ENCODE measurements around the gene STAB2. TPM values are rescaled to one million over a fixed set of nuclear protein-coding genes. Genes with fewer than 3 reads are reported as not detected.

The STAB2 gene
- total RNA-seq, 2 experiments from 2014 or later, result not detected

GRCh38 chr12:103779410-103780092 is 192.5 kb downstream of the STAB2 start:
- Histone ChIP-seq H3K9me2 (ENCODE audit: insufficient read depth, low read length) (no peaks in the 10 kb centered on the region), H3K4me1 (ENCODE audit: insufficient read depth, low read length, poor library complexity, severe bottlenecking) (no peaks in the 10 kb centered on the region), H3K27ac (ENCODE audit: low read depth, low read length, poor library complexity, severe bottlenecking) (no peak overlapping the region), H3K79me2 (ENCODE audit: insufficient read depth, low read depth, low read length) (no peaks in the 10 kb centered on the region), H3K9me3 (ENCODE audit: low read length) (no peaks in the 10 kb centered on the region), H2AFZ (ENCODE audit: low read length) (no peak overlapping the region), H3K36me3 (ENCODE audit: insufficient read depth, low read length) (peaks cover 13% of the 10 kb centered on the region; the same call in 1 of the 2 replicates), H3K4me2 (ENCODE audit: low read length) (no peak overlapping the region), H4K20me1 (ENCODE audit: insufficient read depth, low read length) (no peaks in the 10 kb centered on the region), H3K4me3 (ENCODE audit: low read depth, low read length, poor library complexity, severe bottlenecking) (no peak overlapping the region)
- ChIA-PET CTCF (ENCODE audit: unreplicated experiment) (no interaction called here), POLR2A (no interaction called here)
- intact Hi-C loops (cut with micrococcal nuclease; ENCODE audit: unreplicated experiment), result no loop called here
- no TSS peak for BruUV-seq (replicated peaks)
- DNase-seq (ENCODE audit: low spot score), result no peak
- TF ChIP-seq CTCF (conservative IDR thresholded peaks at IDR 0.05; ENCODE audit: low read length) (no peak), EZH2phosphoT487 (IDR thresholded peaks at IDR 0.05; ENCODE audit: borderline replicate concordance, low read depth, low read length) (no peak)

- Histone ChIP-seq H3K9me2 (ENCODE audit: insufficient read depth, low read length) (no peaks in the 10 kb centered on the region), H3K4me1 (ENCODE audit: insufficient read depth, low read length, poor library complexity, severe bottlenecking) (no peaks in the 10 kb centered on the region), H3K9me3 (ENCODE audit: low read length) (no peaks in the 10 kb centered on the region), H3K4me2 (ENCODE audit: low read length) (no peak overlapping the region), H3K79me2 (ENCODE audit: insufficient read depth, low read depth, low read length) (no peaks in the 10 kb centered on the region), H2AFZ (ENCODE audit: low read length) (no peak overlapping the region), H4K20me1 (ENCODE audit: insufficient read depth, low read length) (no peaks in the 10 kb centered on the region), H3K4me3 (ENCODE audit: low read depth, low read length, poor library complexity, severe bottlenecking) (no peak overlapping the region), H3K36me3 (ENCODE audit: insufficient read depth, low read length) (peaks cover 13% of the 10 kb centered on the region; the same call in 1 of the 2 replicates), H3K27ac (ENCODE audit: low read depth, low read length, poor library complexity, severe bottlenecking) (no peak overlapping the region)
- DNase-seq (ENCODE audit: low spot score), result no peak
- intact Hi-C loops (cut with micrococcal nuclease; ENCODE audit: unreplicated experiment), result no loop called here
- no TSS peak for BruUV-seq (replicated peaks)
- TF ChIP-seq EZH2phosphoT487 (IDR thresholded peaks at IDR 0.05; ENCODE audit: borderline replicate concordance, low read depth, low read length), result no peak
- TF ChIP-seq CTCF (conservative IDR thresholded peaks at IDR 0.05; ENCODE audit: low read length), result no peak
- ChIA-PET POLR2A (no interaction called here), CTCF (ENCODE audit: unreplicated experiment) (no interaction called here)
Measured at GRCh38 chr12:103780093-103780440, 193.0 kb downstream of the STAB2 start.

- no peak overlapping the region for H3K4me3 ChIP-seq (ENCODE audit: low read depth, low read length, poor library complexity, severe bottlenecking)
- H3K4me1 ChIP-seq (ENCODE audit: insufficient read depth, low read length, poor library complexity, severe bottlenecking), result no peaks in the 10 kb centered on the region
- no TSS peak for BruUV-seq (replicated peaks)
- intact Hi-C loops (cut with micrococcal nuclease; ENCODE audit: unreplicated experiment), result no loop called here
- no peak overlapping the region for H3K27ac ChIP-seq (ENCODE audit: low read depth, low read length, poor library complexity, severe bottlenecking)
- H4K20me1 ChIP-seq (ENCODE audit: insufficient read depth, low read length), result no peaks in the 10 kb centered on the region
- no peak overlapping the region for H3K4me2 ChIP-seq (ENCODE audit: low read length)
- no peak overlapping the region for H2AFZ ChIP-seq (ENCODE audit: low read length)
- ChIA-PET CTCF (ENCODE audit: unreplicated experiment) (no interaction called here), POLR2A (interaction anchor here (0.8 kb wide), 1 partner anchor 7 kb away, joined by 3 read pairs; no protein-coding TSS in a partner anchor)
- TF ChIP-seq EZH2phosphoT487 (IDR thresholded peaks at IDR 0.05; ENCODE audit: borderline replicate concordance, low read depth, low read length) (no peak), CTCF (conservative IDR thresholded peaks at IDR 0.05; ENCODE audit: low read length) (no peak)
- no peak for DNase-seq (ENCODE audit: low spot score)
- H3K79me2 ChIP-seq (ENCODE audit: insufficient read depth, low read depth, low read length), result no peaks in the 10 kb centered on the region
- peaks cover 13% of the 10 kb centered on the region; the same call in 1 of the 2 replicates for H3K36me3 ChIP-seq (ENCODE audit: insufficient read depth, low read length)
- no peaks in the 10 kb centered on the region for H3K9me3 ChIP-seq (ENCODE audit: low read length)
- no peaks in the 10 kb centered on the region for H3K9me2 ChIP-seq (ENCODE audit: insufficient read depth, low read length)
Measured at GRCh38 chr12:103780992-103781391, 193.9 kb downstream of the STAB2 start.
